ENCODE results near the gene SLC48A1.

DNA sequence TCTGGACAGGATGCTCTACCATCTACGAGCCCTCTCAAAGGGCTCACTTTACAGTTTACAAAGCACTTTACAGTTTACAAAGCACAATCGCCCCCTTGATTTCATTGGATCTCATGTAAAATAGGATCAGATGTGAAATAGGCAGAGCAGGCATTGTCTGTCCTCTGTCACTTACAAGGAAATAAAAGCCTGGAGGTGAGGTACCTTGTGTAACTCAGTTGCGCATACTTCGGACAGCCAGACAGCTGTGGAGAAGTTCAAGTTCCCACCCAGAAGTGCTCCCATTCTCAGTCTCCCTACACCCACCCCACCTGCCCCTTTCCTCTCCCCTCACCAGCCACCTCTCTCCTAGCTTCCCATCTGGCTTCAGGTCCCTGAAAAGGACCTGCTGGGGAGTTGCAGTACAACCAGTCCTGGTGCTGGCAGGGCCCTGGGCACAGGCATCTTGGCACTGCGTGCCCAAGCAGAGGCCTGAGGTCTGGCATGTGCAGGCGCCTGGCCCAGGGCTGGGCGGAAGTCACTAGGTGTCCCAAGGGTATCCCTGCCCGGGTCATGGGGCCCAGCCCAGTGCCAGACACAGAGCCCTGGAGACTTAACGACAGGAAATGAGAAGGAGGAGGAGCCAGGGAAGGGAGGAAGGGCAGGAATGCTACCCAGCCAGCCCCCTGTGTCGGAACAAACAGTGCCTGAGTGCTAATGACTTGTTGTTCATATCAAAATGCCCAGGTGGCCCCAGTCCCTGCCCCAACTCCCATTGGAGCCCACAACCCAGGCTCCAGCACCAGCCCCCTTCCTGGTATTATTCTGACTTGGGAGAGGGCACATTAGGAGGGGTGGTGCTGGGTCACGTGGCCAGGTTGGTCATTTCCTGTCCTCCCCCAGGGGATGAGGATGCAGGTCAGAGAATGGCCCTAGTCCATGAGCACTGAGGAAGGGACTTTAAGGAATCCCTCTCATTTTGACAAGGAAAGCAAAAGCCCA is 19.7 kb upstream of the SLC48A1 start:
- peak in 3 of 6 experiments; percentile 16 to 23 (median 20) for TF ChIP-seq CTCF (IDR thresholded peaks at IDR 0.05)
- no peak for TF ChIP-seq POLR2A (IDR thresholded peaks at IDR 0.05)
